K562 (cell line): ENCODE results near the gene PGS1. TPM values are rescaled to one million over a fixed set of nuclear protein-coding genes. Genes with fewer than 3 reads are reported as not detected.

ENCODE experiments used
- ATAC-seq: fragments of 200-7000 bp; cut with Tn5 transposase; 3 replicates; pipeline ENCODE4 v1.9.1; 2020; ENCODE audit warnings: moderate library complexity
- BruUV-seq: library from RNA; stranded (reverse); fragments of 400-500 nt; replicated peaks from 2 replicates; lab custom pipeline; 2021; lab: Mats Ljungman, UMichigan
- CTCF ChIA-PET: fragments of 300-600 bp; formaldehyde crosslinking; extraction: SDS; loops from one replicate; lab custom pipeline; 2021; ENCODE audit warnings: low intra/inter-chr PET ratio; lab: Yijun Ruan, JAX
- POLR2A ChIA-PET: fragments of 300-600, 350-650 bp; sonication (Branson Sonifier 250); formaldehyde crosslinking; extraction: SDS; loops from one replicate; lab custom pipeline; 2021; ENCODE audit warnings: antibody characterized with exemption, inconsistent platforms; lab: Yijun Ruan, JAX
- DNase-seq, 4 experiments: peaks; one replicate each; pipeline versions ENCODE4 v3.0.0 to v3.0.0-alpha.2; 2011 to 2018; ENCODE audit warnings: low spot score in 3 of 4, mixed read lengths in 3 of 4; ENCODE audit errors: extremely low read depth in 1 of 4
- FAIRE-seq: peaks from 2 replicates; lab custom pipeline; 2011; peaks lifted over from hg19 to GRCh38; lab: Jason Lieb, UNC
- H2AFZ ChIP-seq: 2 replicates; pipeline ENCODE4 v1.6.0; 2011; ENCODE audit warnings: low read depth, low read length, control low read depth, inconsistent platforms
- H3K27ac ChIP-seq: fragments of 200-600 bp; 3 replicates; pipeline ENCODE4 v1.8.0; 2011; ENCODE audit warnings: low read depth, mild to moderate bottlenecking, control low read depth, inconsistent platforms, low read length, moderate library complexity, mixed read lengths; ENCODE audit errors: extremely low read depth
- H3K27me3 ChIP-seq, 2 experiments: fragments of 300-600 bp in 1 of 2; 2 replicates in 1 of 2; 3 replicates in 1 of 2; pipeline versions ENCODE4 v1.6.0 to v1.8.0; 2011; ENCODE audit warnings: inconsistent platforms in 2 of 2, low read length in 2 of 2, mild to moderate bottlenecking in 1 of 2, mixed read lengths in 1 of 2, moderate library complexity in 1 of 2; ENCODE audit not compliant: control insufficient read depth in 2 of 2, insufficient read depth in 2 of 2
- H3K36me3 ChIP-seq: fragments of 300-600 bp; 3 replicates; pipeline ENCODE4 v1.8.0; 2011; ENCODE audit warnings: mild to moderate bottlenecking, low read length, inconsistent platforms; ENCODE audit not compliant: control insufficient read depth, insufficient read depth
- H3K4me1 ChIP-seq, 2 experiments: fragments of 200-600 bp in 1 of 2; replicated peaks in 1 of 2; 2 replicates in 1 of 2; 3 replicates in 1 of 2; pipeline versions ENCODE4 v1.5.1 to v1.8.0; 2011; ENCODE audit warnings: inconsistent platforms in 2 of 2, low read length in 2 of 2, mild to moderate bottlenecking in 1 of 2, mixed read lengths in 1 of 2, moderate library complexity in 1 of 2; ENCODE audit not compliant: control insufficient read depth in 2 of 2, insufficient read depth in 2 of 2
- H3K4me2 ChIP-seq: 2 replicates; pipeline ENCODE4 v1.6.1; 2011; ENCODE audit warnings: low read length, control low read depth, inconsistent platforms, mixed read lengths; ENCODE audit not compliant: insufficient read depth
- H3K4me3 ChIP-seq: fragments of 200-600 bp; sonication (generic), shearing (Covaris generic); 2 replicates; pipeline ENCODE4 v1.5.1; 2016; ENCODE audit warnings: control low read depth, inconsistent platforms
- H3K79me2 ChIP-seq: fragments of 200-600 bp; 3 replicates; pipeline ENCODE4 v1.8.0; 2011; ENCODE audit warnings: low read length, inconsistent platforms; ENCODE audit not compliant: control insufficient read depth, insufficient read depth
- H3K9ac ChIP-seq, 2 experiments: 2 replicates each; pipeline versions ENCODE4 v1.6.0 to v1.6.1; 2011; ENCODE audit warnings: low read depth in 2 of 2, low read length in 2 of 2, control low read depth in 1 of 2, inconsistent platforms in 1 of 2, mild to moderate bottlenecking in 1 of 2, mixed read lengths in 1 of 2; ENCODE audit not compliant: insufficient read depth in 1 of 2
- H3K9me1 ChIP-seq: one replicate; pipeline ENCODE4 v1.6.0; 2011; ENCODE audit warnings: inconsistent platforms, mild to moderate bottlenecking, low read length, moderate library complexity; ENCODE audit not compliant: control insufficient read depth, insufficient read depth
- H3K9me3 ChIP-seq: replicated peaks from 2 replicates; pipeline ENCODE4 v1.5.1; 2011; ENCODE audit warnings: low read depth, low read length, inconsistent platforms; ENCODE audit not compliant: control insufficient read depth, insufficient read depth
- H4K20me1 ChIP-seq: replicated peaks from 2 replicates; pipeline ENCODE4 v1.6.1; 2011; ENCODE audit warnings: low read length, inconsistent platforms, mixed read lengths; ENCODE audit not compliant: control insufficient read depth, insufficient read depth
- KAT7 ChIP-seq: sonication (generic); formaldehyde crosslinking; IDR thresholded peaks from 2 replicates; pipeline ENCODE4 v1.8.0; 2022; ENCODE audit warnings: missing genetic modification reagents, mild to moderate bottlenecking, borderline replicate concordance
- KHSRP ChIP-seq: fragments of 450-650 bp; IDR thresholded peaks from 2 replicates; pipeline ENCODE4 v1.6.1; 2017
- MEF2D ChIP-seq: conservative IDR thresholded peaks from 2 replicates; pipeline ENCODE4 v1.6.1; 2016; ENCODE audit warnings: low read depth, missing genetic modification characterization, missing compliant biosample characterization
- RBM39 ChIP-seq: fragments of 200-400 bp; formaldehyde crosslinking; optimal IDR thresholded peaks from 2 replicates; pipeline ENCODE3; 2018; ENCODE audit warnings: low read depth, low read length
- TFAM ChIP-seq: fragments of 250-450 bp; sonication (Bioruptor Pico); conservative IDR thresholded peaks from 2 replicates; pipeline ENCODE4 v1.5.0; 2021; ENCODE audit warnings: mild to moderate bottlenecking, moderate library complexity
- ZFP91 ChIP-seq: sonication (generic); formaldehyde crosslinking; IDR thresholded peaks from 2 replicates; pipeline ENCODE4 v1.8.0; 2022; ENCODE audit warnings: mild to moderate bottlenecking, missing genetic modification reagents
- ZNF282 ChIP-seq: sonication (generic); formaldehyde crosslinking; IDR thresholded peaks from 2 replicates; pipeline ENCODE4 v1.8.1; 2023; ENCODE audit warnings: missing genetic modification reagents
- ZNF584 ChIP-seq: fragments of 200-800 bp; sonication (Bioruptor generic); IDR thresholded peaks from 2 replicates; pipeline ENCODE4 v1.6.1; 2016; ENCODE audit warnings: low read depth, mild to moderate bottlenecking, missing genetic modification characterization, missing compliant biosample characterization
- ZNF75A ChIP-seq: fragments of 450-650 bp; formaldehyde crosslinking; IDR thresholded peaks from 2 replicates; pipeline ENCODE4 v1.4.0; 2020; ENCODE audit warnings: mild to moderate bottlenecking
- WGBS: fragments of 100-300 bp; shearing (Covaris generic); methylation state at CpG from one replicate; pipeline ENCODE4 v1.1.6; 2016; ENCODE audit warnings: low coverage, mixed read lengths; ENCODE audit not compliant: insufficient coverage; ENCODE audit errors: missing lambda C conversion rate; 5-methylcytosine and 5-hydroxymethylcytosine counted together
- in situ Hi-C: fragments of 300-500 bp; cut with MboI; formaldehyde crosslinking; loops from 4 replicates; pipeline ENCODE4 v1.15.0; 2018; ENCODE audit warnings: inconsistent platforms, mixed read lengths
- intact Hi-C: fragments of 100-400 bp; cut with micrococcal nuclease; formaldehyde crosslinking; loops from 2 replicates; pipeline ENCODE4 v1.14.2; 2022
- polyA plus RNA-seq, 8 experiments: library from polyadenylated mRNA; depleted of rRNA in 4 of 8; stranded (reverse) in 5 of 8; unstranded in 3 of 8; fragments of >200 nt; fragmentation: Nextera tagmentation in 2 of 8; fragmentation: Illumina TruSeq in 1 of 8; extraction: Ambion mirVana in 2 of 8; extraction: Trizol in 1 of 8; gene quantifications; 2 replicates each; pipeline versions ENCODE4 v1.2.1 to v1.2.3, GENCODE V29; 2011 to 2014; ENCODE audit warnings: inconsistent platforms in 1 of 8, missing spikeins in 1 of 8
- total RNA-seq, 7 experiments: library from RNA; depleted of rRNA in 6 of 7; stranded (reverse); fragments of >200 nt in 6 of 7; fragmentation: Illumina TruSeq in 2 of 7; extraction: Trizol in 2 of 7; gene quantifications; 2 replicates each; pipeline versions ENCODE4 v1.2.1 to v1.2.3, GENCODE V29; 2011 to 2021; ENCODE audit warnings: low replicate concordance in 1 of 7
- TF ChIP-seq, protein P1 (sequence below): sonication (generic); formaldehyde crosslinking; IDR thresholded peaks from 2 replicates; pipeline ENCODE4 v1.8.0; 2022; ENCODE audit warnings: missing genetic modification reagents, mild to moderate bottlenecking, borderline replicate concordance

PGS1 gene
- total and polyA plus RNA-seq, 9 of the 15 experiments (the other 6 are each of a cell fraction or from before 2014, with no cell fraction given), result 1.3 to 39.4 (median 22.3) TPM

- BruUV-seq, result no TSS peak
- Histone ChIP-seq H3K9ac (no peak overlapping the region; a peak in 1 of 4 replicates), H3K36me3 (peaks cover 28% of the 10 kb centered on the region; the same call in 1 of the 3 replicates), H3K9me1 (no peaks in the 10 kb centered on the region), H3K4me1 (peaks cover 0 to 18% of the 10 kb centered on the region in 2 experiments; a peak in 1 of 5 replicates), H3K4me2 (no peak overlapping the region), H4K20me1 (0 out of 2 replicates have a peak, but pooled peaks cover 4% of the 10 kb centered on the region), H3K27ac (no peak overlapping the region), H3K27me3 (0 out of 5 replicates have a peak, but pooled peaks cover 0 to 7% of the 10 kb centered on the region in 2 experiments)
- 74% methylated on average over 10 of the region's 10 CpGs for WGBS
- no peak for DNase-seq
- in situ Hi-C loops, result no loop called here
- TF ChIP-seq MEF2D (tag) (no peak), KAT7 (CRISPR knock-in tag) (no peak), TFAM (CRISPR knock-in tag) (no peak), ZNF75A (CRISPR knock-in tag) (no peak), ZNF282 (CRISPR knock-in tag) (no peak), ZNF584 (CRISPR knock-in tag) (no peak), KHSRP (no peak), ZFP91 (CRISPR knock-in tag) (no peak), RBM39 (no peak)
- TF ChIP-seq, protein P1, sequence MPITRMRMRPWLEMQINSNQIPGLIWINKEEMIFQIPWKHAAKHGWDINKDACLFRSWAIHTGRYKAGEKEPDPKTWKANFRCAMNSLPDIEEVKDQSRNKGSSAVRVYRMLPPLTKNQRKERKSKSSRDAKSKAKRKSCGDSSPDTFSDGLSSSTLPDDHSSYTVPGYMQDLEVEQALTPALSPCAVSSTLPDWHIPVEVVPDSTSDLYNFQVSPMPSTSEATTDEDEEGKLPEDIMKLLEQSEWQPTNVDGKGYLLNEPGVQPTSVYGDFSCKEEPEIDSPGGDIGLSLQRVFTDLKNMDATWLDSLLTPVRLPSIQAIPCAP (CRISPR knock-in tag), result no peak
- TF ChIP-seq, all 486 proteins: peak for 0
- H3K4me3 ChIP-seq, result no peak overlapping the region
- ATAC-seq (no peak), FAIRE-seq (no peak)
- H3K79me2 ChIP-seq, result no peaks in the 10 kb centered on the region
- no peaks in the 10 kb centered on the region for H3K9me3 ChIP-seq
- POLR2A ChIA-PET, result interaction anchor here (0.6 kb wide), 1 partner anchor 342 kb away, joined by 3 read pairs; no protein-coding TSS in a partner anchor
- intact Hi-C loops, result no loop called here
- no peak overlapping the region for H2AFZ ChIP-seq
- CTCF ChIA-PET, result no interaction called here
Measured at GRCh38 chr17:78429618-78429995, 51.2 kb downstream of the PGS1 start.
